ENCODE measurements around the gene MBLAC1.
"Not testable (repeated sequence)": the region's sequence is repeated elsewhere in the genome, so short reads cannot be mapped to it uniquely, and the experiment has no call there.

Gene MBLAC1

DNA sequence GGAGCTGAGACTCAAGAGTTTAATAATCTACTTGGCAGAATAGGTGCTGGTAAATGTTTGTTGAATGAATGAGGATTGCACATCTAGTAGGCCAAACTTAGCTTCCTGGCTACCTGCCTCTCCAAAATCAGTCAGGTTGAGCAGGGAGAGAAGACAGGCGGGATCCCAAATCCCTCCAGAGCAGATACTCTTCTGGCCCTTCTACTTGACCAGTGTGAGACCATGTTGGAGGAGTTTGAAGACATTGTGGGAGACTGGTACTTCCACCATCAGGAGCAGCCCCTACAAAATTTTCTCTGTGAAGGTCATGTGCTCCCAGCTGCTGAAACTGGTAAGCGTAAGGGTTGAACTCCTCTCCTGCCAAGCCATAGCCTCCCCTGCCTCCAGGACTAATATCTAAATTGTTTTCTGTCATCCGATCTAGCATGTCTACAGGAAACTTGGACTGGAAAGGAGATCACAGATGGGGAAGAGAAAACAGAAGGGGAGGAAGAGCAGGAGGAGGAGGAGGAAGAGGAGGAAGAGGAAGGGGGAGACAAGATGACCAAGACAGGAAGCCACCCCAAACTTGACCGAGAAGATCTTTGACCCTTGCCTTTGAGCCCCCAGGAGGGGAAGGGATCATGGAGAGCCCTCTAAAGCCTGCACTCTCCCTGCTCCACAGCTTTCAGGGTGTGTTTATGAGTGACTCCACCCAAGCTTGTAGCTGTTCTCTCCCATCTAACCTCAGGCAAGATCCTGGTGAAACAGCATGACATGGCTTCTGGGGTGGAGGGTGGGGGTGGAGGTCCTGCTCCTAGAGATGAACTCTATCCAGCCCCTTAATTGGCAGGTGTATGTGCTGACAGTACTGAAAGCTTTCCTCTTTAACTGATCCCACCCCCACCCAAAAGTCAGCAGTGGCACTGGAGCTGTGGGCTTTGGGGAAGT is 2.2 kb upstream of the MBLAC1 start:
- DNase-seq, result no peak

GRCh38 chr7:100126239-100126930 is 382 bp upstream of the MBLAC1 start:
- no peak for DNase-seq

- DNase-seq, result peak; percentile 45
These were observed 1.3 kb downstream of the MBLAC1 start for GRCh38 chr7:100127866-100128636.

GRCh38 chr7:100128637-100128963 is 1.8 kb downstream of the MBLAC1 start:
- DNase-seq, result no peak

DNA sequence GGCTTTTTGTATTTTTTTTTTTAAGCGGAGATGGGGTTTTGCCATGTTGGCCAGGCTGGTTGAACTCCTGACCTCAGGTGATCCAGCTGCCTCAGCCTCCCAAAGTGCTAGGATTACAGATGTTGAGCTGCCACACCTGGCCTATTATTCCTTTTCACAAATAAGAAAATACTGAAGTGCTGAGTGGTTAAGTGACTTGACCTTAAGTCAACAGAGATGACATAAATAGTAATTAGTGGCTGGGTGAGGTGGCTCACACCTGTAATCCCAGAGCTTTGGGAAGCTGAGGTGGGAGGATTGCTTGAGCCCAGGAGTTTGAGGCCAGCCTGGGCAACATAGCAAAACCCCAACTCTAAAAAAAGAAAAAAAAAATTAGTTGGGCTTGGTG is 3.4 kb downstream of the MBLAC1 start:
- not testable (repeated sequence) for DNase-seq

GRCh38 chr7:100130608-100131453 is 4.1 kb downstream of the MBLAC1 start:
- DNase-seq, result peak; percentile 92

- DNase-seq, result no peak
These were observed 5.4 kb downstream of the MBLAC1 start for GRCh38 chr7:100132126-100132525.

GRCh38 chr7:100132697-100133151 is 6.0 kb downstream of the MBLAC1 start:
- peak; percentile 79 for DNase-seq

GRCh38 chr7:100137851-100138760 is 11.3 kb downstream of the MBLAC1 start:
- DNase-seq, result peak; percentile 36

- no peak for DNase-seq
These were observed 14.8 kb downstream of the MBLAC1 start for GRCh38 chr7:100141555-100141949.

DNA sequence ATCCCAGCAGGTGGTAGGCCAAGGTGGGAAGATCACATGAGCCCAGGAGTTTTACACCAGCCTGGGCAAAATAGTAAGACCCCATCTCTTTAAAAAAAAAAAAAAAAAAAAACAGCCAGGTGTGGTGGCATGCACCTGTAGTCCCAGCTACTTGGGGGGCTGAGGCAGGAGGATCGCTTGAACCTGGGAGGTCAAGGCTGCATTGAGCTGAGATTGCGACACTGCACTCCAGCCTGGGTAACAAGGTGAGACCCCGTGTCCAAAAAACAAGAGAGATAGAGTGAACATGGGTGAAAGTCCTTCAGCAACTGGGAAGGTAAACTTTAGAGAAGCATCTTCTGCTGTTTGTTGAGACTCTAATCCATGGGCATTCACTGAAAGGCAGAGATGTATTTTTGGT is 15.7 kb downstream of the MBLAC1 start:
- no peak for DNase-seq

GRCh38 chr7:100146350-100146749 is 19.6 kb downstream of the MBLAC1 start:
- DNase-seq, result not testable (repeated sequence)

- DNase-seq, result no peak
These were observed 20.5 kb downstream of the MBLAC1 start for GRCh38 chr7:100147278-100147677.

DNA sequence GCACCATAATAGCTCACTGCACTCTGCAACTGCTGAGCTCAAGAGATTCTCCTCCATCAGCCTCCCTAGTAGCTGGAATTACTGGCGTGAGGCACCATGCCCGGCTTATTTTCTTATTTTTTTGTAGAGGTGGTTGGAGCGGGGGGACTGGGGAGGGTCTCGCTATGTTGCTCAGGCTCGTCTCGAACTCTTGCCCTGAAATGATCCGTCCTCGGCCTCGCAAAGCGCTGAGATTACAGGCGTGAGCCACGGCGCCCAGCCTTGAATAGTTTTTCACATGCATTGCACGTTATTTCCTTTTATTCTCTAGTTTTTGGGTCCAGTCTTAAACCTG is 21.4 kb downstream of the MBLAC1 start:
- no peak for DNase-seq

DNA sequence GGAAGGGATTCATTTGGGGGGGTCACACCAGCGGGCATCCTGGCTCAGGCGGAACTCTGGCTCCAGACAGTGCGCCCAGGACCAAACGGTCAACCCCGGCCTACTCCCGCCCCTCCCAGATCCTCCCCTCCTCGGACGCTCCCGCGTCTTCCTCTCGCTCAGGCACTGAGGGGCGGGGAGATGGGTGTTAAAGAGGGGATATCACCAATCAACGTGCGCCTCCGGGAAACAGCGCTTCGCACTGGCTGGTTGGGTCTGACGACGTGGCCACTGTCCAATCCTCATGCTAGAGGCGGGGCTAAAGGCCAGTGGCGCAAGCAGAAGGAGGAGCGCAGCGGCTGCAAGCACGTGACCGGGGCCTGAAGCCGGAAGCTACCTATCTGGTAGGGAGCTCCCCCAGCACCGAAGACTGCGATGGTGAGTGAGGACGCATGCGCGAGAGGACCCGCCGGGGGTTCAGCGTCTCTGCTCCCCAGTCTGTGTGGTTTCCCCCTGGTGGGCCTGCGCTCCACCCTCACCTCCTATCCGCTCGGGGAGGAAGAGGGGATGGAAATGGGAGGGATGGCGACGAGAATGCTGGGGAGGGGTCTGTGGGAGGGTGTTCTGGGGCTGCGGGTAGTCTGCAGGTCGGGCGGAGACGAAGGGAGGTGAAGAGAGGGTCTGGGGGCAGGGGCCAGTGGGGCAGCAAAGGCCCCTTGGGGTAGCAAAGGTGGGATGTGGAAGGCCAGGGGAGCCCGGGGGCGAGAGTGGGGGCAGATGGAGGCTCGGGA is 22.0 kb downstream of the MBLAC1 start, which contains the start of gene LAMTOR4:
TSS of gene LAMTOR4 (plus strand) at position 360 of the 770 bp plus-strand sequence. CDS start at position 415, 55 bp downstream.
- peak; percentile 97 for DNase-seq

- no peak for DNase-seq
These were observed 25.6 kb downstream of the MBLAC1 start for GRCh38 chr7:100152404-100152803.

GRCh38 chr7:100152937-100153666 is 26.3 kb downstream of the MBLAC1 start:
- DNase-seq, result no peak

GRCh38 chr7:100153708-100154535 is 27.2 kb downstream of the MBLAC1 start:
- no peak for DNase-seq

Data from CD4-positive, alpha-beta T cell treated with Interleukin-17A for 4 hours (primary cell).